CD4-positive, alpha-beta T cell treated with Interleukin-15 for 4 hours (primary cell): Measurements from ENCODE around the gene KNL1.
A peak's percentile ranks its signal among the peaks of the same experiment; 100 is the strongest.
"Not testable (repeated sequence)": the region's sequence is repeated elsewhere in the genome, so short reads cannot be mapped to it uniquely, and the experiment has no call there.

Experiments
- DNase-seq: peaks from one replicate; pipeline ENCODE4 v3.0.0-alpha.2; 2020; ENCODE audit warnings: low spot score

The KNL1 gene

GRCh38 chr15:40593588-40594428, at the start of gene KNL1:
KNL1 (plus strand) TSS chr15:40594249; CDS start chr15:40602932, 8,683 bp downstream.
- peak; percentile 94 for DNase-seq

- DNase-seq: no peak
Observed at GRCh38 chr15:40545457-40545856, 48.6 kb upstream of the KNL1 start.

- no peak for DNase-seq
Observed at GRCh38 chr15:40548610-40549009, 45.4 kb upstream of the KNL1 start.

GRCh38 chr15:40549894-40550293, 44.2 kb upstream of the KNL1 start:
- no peak for DNase-seq

- DNase-seq: no peak
Observed at GRCh38 chr15:40550341-40551037, 43.6 kb upstream of the KNL1 start.

- no peak for DNase-seq
Observed at GRCh38 chr15:40554161-40554525, 39.9 kb upstream of the KNL1 start.

- DNase-seq: no peak
Observed at GRCh38 chr15:40555876-40556275, 38.2 kb upstream of the KNL1 start.

GRCh38 chr15:40558952-40559742, 34.9 kb upstream of the KNL1 start:
- DNase-seq: no peak

GRCh38 chr15:40562691-40563090, 31.4 kb upstream of the KNL1 start:
- no peak for DNase-seq

- no peak for DNase-seq
Observed at GRCh38 chr15:40563426-40563825, 30.6 kb upstream of the KNL1 start.

GRCh38 chr15:40564591-40565332, 29.3 kb upstream of the KNL1 start, which contains the start of gene CCDC32:
CCDC32 (minus strand) TSS chr15:40565042; CDS start chr15:40563015, 2,027 bp downstream.
- DNase-seq: peak; percentile 94

GRCh38 chr15:40565333-40566238, 28.5 kb upstream of the KNL1 start:
- no peak for DNase-seq

- DNase-seq: no peak
Observed at GRCh38 chr15:40567111-40567510, 26.9 kb upstream of the KNL1 start.

- peak; percentile 90 for DNase-seq
Observed at GRCh38 chr15:40569129-40569953, 24.7 kb upstream of the KNL1 start, which contains the start of gene RPUSD2. RPUSD2 (plus strand) TSS chr15:40569299; CDS start chr15:40569338, 39 bp downstream.

GRCh38 chr15:40575113-40575512, 18.9 kb upstream of the KNL1 start:
- no peak for DNase-seq

GRCh38 chr15:40576914-40577313, 17.1 kb upstream of the KNL1 start:
- DNase-seq: not testable (repeated sequence)

GRCh38 chr15:40578892-40579291, 15.2 kb upstream of the KNL1 start:
- no peak for DNase-seq

- DNase-seq: not testable (repeated sequence)
Observed at GRCh38 chr15:40581796-40582195, 12.3 kb upstream of the KNL1 start.

GRCh38 chr15:40582726-40583246, 11.3 kb upstream of the KNL1 start:
- DNase-seq: no peak
